PFSK-1 (cell line): ENCODE data around the gene MED15.

Experiments
- POLR2AphosphoS5 ChIP-seq: IDR thresholded peaks from 2 replicates; pipeline ENCODE4 v1.6.1; 2012; ENCODE audit warnings: low read depth, mild to moderate bottlenecking, control low read depth, low read length, moderate library complexity
- REST ChIP-seq, 2 experiments: IDR thresholded peaks; 2 replicates each; pipeline versions ENCODE4 v1.6.1 to v1.8.0; 2011 to 2012; ENCODE audit warnings: low read depth in 2 of 2, low read length in 2 of 2, control low read depth in 1 of 2, inconsistent platforms in 1 of 2, mild to moderate bottlenecking in 1 of 2, moderate library complexity in 1 of 2; ENCODE audit not compliant: insufficient read depth in 1 of 2
- SIN3A ChIP-seq: IDR thresholded peaks from 2 replicates; pipeline ENCODE4 v1.6.1; 2012; ENCODE audit warnings: mild to moderate bottlenecking, low read length, moderate library complexity, borderline replicate concordance; ENCODE audit not compliant: insufficient read depth
- TAF1 ChIP-seq: IDR thresholded peaks from 2 replicates; pipeline ENCODE4 v1.6.1; 2012; ENCODE audit warnings: low read length, control low read depth, borderline replicate concordance; ENCODE audit not compliant: insufficient read depth

DNA sequence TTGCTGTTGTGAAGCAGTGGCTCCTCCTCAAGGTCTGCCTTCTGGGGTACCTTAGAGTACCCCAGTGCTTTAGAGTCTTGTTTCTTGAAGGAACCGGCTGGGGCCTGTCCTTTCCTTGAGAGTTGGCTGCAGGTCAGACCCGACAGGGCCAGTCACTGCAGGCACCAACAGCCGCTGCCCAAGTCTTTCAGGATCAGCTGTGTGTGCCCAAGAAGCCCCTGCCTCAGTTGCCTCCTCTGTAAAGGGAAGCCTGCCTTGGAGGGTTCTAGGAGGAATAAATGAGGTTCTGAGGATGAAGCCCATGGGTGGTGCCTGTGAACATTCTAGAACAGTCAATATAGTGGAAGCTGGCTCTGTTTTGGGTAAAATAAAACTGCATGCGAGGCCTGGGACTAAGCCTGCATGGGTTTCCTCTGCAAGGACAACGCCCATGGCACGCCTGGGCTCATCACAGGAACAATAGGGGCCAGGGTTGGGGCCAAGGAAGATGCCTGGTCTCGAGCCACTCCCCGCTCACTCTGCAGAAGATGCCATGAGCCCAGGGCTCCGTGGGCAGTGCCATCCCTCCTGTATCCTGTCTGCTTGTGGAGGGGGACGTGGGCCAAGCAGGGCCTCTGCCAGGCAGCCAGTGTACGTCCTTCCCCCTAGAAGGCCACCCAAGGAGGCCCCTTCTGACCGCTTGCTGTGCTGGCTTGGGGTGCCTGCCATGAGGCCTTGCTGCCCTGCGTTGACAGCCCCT is 81.6 kb downstream of the MED15 start:
- TF ChIP-seq REST (IDR thresholded peaks at IDR 0.05; ENCODE audit: insufficient read depth in 1 of 2, low read depth in 2 of 2, low read length in 2 of 2) = no peak
- no peak for TF ChIP-seq TAF1
- TF ChIP-seq POLR2AphosphoS5 = no peak
- no peak for TF ChIP-seq SIN3A
